ENCODE measurements around the gene ETV6.

ETV6 gene

DNA sequence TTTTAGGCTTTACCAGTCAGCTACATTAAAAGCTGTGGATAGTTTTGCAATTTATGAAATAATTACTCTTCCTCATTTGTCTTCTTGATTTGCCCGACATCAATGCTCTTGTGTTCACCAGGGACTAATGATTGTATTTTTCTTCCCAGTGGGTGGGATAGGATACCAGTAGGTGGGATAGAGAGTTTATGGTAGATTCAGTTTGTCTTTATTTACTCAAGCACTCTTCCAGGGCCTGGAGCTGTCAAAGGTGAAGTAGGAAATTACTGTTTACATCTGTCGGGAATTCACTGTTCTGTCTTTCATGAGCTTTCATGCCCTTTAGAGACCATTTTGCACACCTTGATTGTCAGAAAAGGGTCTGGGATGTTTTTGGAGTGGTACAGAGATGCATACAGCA, 36.6 kb downstream of the ETV6 start:
- no peaks in the 10 kb centered on the region for H3K36me3 ChIP-seq (replicated peaks)
- in situ Hi-C loops (cut with HindIII; ENCODE audit: low pct_ligation_motif_present, low sequenced_read_pairs) = no loop called here
- TF ChIP-seq CTCF (IDR thresholded peaks at IDR 0.05; ENCODE audit: low read depth, low read length, missing control alignments) = no peak

DNA sequence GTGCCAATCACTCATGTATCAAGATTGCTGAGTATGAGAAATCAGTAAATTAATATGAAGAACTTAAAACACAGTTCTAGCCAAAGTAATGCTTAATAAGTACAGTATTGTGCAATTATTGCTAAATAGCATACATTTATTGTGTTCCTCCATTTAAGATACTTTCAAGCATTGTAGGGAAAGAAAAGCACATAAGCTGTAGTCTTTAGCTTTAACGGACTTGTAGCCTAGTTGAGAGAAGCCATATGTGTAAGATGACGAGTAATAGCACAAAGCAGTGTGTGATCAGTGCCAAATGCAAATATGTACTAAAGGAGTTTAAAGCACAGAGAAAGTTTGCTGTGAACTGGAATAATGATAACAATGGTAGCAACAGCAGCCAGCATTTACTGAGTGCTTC, 38.1 kb downstream of the ETV6 start:
- no peak for TF ChIP-seq CTCF (IDR thresholded peaks at IDR 0.05; ENCODE audit: low read depth, low read length, missing control alignments)
- H3K27me3 ChIP-seq (replicated peaks) = no peaks in the 10 kb centered on the region
- in situ Hi-C loops (cut with HindIII; ENCODE audit: low pct_ligation_motif_present, low sequenced_read_pairs) = no loop called here
- H3K27ac ChIP-seq = no peak overlapping the region
- no peak for DNase-seq
- no peaks in the 10 kb centered on the region for H3K36me3 ChIP-seq (replicated peaks)
- no peak overlapping the region for H3K4me3 ChIP-seq (ENCODE audit: low read depth, low read length)

More for the DNA sequence above, 36.6 kb downstream of the ETV6 start:
- Histone ChIP-seq H3K4me3 (ENCODE audit: low read depth, low read length) (no peak overlapping the region), H3K27ac (no peak overlapping the region), H3K27me3 (replicated peaks) (no peaks in the 10 kb centered on the region)
- no peak for DNase-seq

DNA sequence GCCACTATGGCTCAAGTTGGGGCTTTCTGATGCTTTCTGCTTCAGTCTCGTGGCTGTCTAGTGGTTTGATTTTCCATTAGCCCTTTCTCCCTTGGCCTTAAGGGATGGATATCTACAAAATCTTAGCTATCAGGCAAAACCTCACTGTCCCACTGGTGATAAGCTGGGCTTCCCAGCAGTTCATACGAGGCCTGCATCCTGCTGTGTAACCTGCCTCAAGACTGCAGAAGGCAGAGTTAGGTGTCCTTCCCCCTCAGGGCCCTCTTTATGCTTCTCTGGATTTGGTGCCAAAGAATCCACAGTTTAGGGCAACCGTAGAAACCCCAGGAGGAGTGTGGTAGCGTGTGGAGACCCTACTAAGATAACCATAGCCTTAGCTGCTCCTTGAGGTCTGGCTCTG, 38.9 kb downstream of the ETV6 start:
- H3K4me3 ChIP-seq (ENCODE audit: low read depth, low read length) = no peak overlapping the region
- in situ Hi-C loops (cut with HindIII; ENCODE audit: low pct_ligation_motif_present, low sequenced_read_pairs) = no loop called here
- H3K36me3 ChIP-seq (replicated peaks) = no peaks in the 10 kb centered on the region
- no peaks in the 10 kb centered on the region for H3K27me3 ChIP-seq (replicated peaks)
- H3K27ac ChIP-seq = no peak overlapping the region
- no peak for DNase-seq
- no peak for TF ChIP-seq CTCF (IDR thresholded peaks at IDR 0.05; ENCODE audit: low read depth, low read length, missing control alignments)

GRCh38 chr12:11688831-11689230, 39.4 kb downstream of the ETV6 start:
- TF ChIP-seq CTCF (IDR thresholded peaks at IDR 0.05; ENCODE audit: low read depth, low read length, missing control alignments) = no peak
- H3K27ac ChIP-seq = no peak overlapping the region
- in situ Hi-C loops (cut with HindIII; ENCODE audit: low pct_ligation_motif_present, low sequenced_read_pairs) = no loop called here
- H3K36me3 ChIP-seq (replicated peaks) = no peaks in the 10 kb centered on the region
- H3K4me3 ChIP-seq (ENCODE audit: low read depth, low read length) = no peak overlapping the region
- DNase-seq = no peak
- no peaks in the 10 kb centered on the region for H3K27me3 ChIP-seq (replicated peaks)

DNA sequence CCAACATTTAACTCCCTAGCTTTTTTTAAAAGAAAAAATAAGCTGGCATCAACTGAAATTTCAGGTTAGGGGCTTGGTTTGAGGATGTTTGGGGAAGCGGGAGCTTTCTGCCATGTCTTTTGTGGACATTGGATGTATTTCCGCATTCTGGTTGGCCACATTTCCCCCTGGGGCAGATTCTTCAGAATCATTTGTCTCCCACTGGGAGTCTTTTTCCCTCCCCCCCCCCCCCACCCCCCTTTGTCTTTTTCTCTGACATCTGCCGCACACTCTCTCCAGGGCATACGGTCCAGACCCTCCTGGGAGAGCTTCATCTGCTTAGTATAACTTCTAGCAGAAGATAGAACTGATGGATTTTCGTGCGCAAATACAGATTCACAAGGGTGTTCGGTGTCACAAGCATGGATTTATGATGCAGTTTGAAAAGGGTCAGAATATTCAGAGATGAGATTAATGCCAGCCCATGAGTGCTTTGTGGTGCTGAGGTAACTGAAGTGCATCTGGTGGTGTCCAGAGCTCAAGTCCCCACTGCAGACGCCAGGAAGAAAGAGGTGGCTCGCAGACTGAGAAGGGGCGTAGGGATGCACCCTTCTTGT, 40.2 kb downstream of the ETV6 start:
- in situ Hi-C loops (cut with HindIII; ENCODE audit: low pct_ligation_motif_present, low sequenced_read_pairs) = no loop called here
- Histone ChIP-seq H3K27me3 (replicated peaks) (no peaks in the 10 kb centered on the region), H3K4me3 (ENCODE audit: low read depth, low read length) (no peak overlapping the region), H3K36me3 (replicated peaks) (no peaks in the 10 kb centered on the region), H3K27ac (no peak overlapping the region)
- DNase-seq = no peak
- no peak for TF ChIP-seq CTCF (IDR thresholded peaks at IDR 0.05; ENCODE audit: low read depth, low read length, missing control alignments)

DNA sequence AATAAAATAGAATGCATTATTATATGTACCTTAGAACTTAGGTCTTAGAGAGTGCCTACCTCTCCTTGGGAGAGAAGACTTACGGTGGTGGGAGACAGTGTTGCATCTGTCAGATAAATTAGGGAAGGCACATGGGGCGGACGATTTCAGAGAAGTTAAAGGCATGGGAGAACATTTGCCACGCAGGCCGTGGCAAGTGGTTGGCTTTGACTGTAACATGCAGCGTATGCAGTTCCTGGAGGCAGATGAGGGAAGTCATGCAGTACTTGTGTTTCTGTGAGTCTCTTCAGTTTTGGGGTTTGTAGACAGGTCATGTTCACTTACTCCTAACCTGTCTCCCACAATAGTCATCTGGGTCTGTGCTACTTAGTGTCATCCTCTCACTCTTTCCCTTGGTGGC, 43.6 kb downstream of the ETV6 start:
- Histone ChIP-seq H3K36me3 (replicated peaks) (no peaks in the 10 kb centered on the region), H3K4me3 (ENCODE audit: low read depth, low read length) (no peak overlapping the region), H3K27ac (no peak overlapping the region), H3K27me3 (replicated peaks) (no peaks in the 10 kb centered on the region)
- in situ Hi-C loops (cut with HindIII; ENCODE audit: low pct_ligation_motif_present, low sequenced_read_pairs) = no loop called here
- no peak for TF ChIP-seq CTCF (IDR thresholded peaks at IDR 0.05; ENCODE audit: low read depth, low read length, missing control alignments)
- DNase-seq = no peak

Data from brain microvascular endothelial cell (primary cell).